Thyroid gland (tissue), 4 donors: ENCODE data around the gene SHC3. TPM values are rescaled to one million over a fixed set of nuclear protein-coding genes. Genes with fewer than 3 reads are reported as not detected.

ENCODE experiments used
- DNase-seq, 2 donors: peaks; one replicate each; pipeline ENCODE4 v3.0.0-alpha.2; 2019
- H3K27ac ChIP-seq, 3 donors: fragments of 200-600 bp; sonication (generic); 1 replicate in 2 of 3; 2 replicates in 1 of 3; pipeline ENCODE4 v1.5.1; 2016 to 2019; ENCODE audit warnings: mild to moderate bottlenecking in 1 of 3, moderate library complexity in 1 of 3
- H3K27me3 ChIP-seq: fragments of 200-600 bp; sonication (generic); one replicate; pipeline ENCODE4 v1.5.1; 2019
- H3K36me3 ChIP-seq, 2 donors: fragments of 200-600 bp; sonication (generic); one replicate each; pipeline ENCODE4 v1.5.1; 2016 to 2019
- H3K4me1 ChIP-seq, 2 donors: fragments of 200-600 bp; sonication (generic); one replicate each; pipeline ENCODE4 v1.5.1; 2017 to 2019
- H3K4me3 ChIP-seq, 3 donors: fragments of 200-600 bp; sonication (generic); replicated peaks in 1 of 3; 1 replicate in 2 of 3; 2 replicates in 1 of 3; pipeline ENCODE4 v1.5.1; 2016; ENCODE audit warnings: mild to moderate bottlenecking in 1 of 3
- H3K9me3 ChIP-seq: fragments of 200-600 bp; sonication (generic); one replicate; pipeline ENCODE4 v1.5.1; 2017
- CTCF ChIP-seq, 6 experiments: fragments of 200-600 bp in 3 of 6; fragments of 450-650 bp in 3 of 6; sonication (generic) in 3 of 6; IDR thresholded peaks; one replicate each; pipeline ENCODE4 v1.5.1; 2016 to 2019; ENCODE audit warnings: antibody characterized with exemption in 6 of 6, mild to moderate bottlenecking in 2 of 6, inconsistent platforms in 1 of 6, moderate library complexity in 1 of 6
- POLR2A ChIP-seq, 2 donors: fragments of 450-650 bp; IDR thresholded peaks; one replicate each; pipeline ENCODE4 v1.6.1; 2017; ENCODE audit warnings: antibody characterized with exemption in 2 of 2, mild to moderate bottlenecking in 2 of 2, moderate library complexity in 1 of 2
- WGBS, 2 donors: methylation state at CpG; one replicate each; pipeline ENCODE4 v1.1.5; 2017; 5-methylcytosine and 5-hydroxymethylcytosine counted together
- intact Hi-C: fragments of 100-400 bp; cut with DNase I; formaldehyde crosslinking; loops from one replicate; pipeline ENCODE4 v1.15.1; 2023
- total RNA-seq, 4 donors: library from RNA; depleted of rRNA; stranded (reverse); fragments of >200 nt; gene quantifications; one replicate each; pipeline ENCODE4 v1.2.3, GENCODE V29; 2016

The SHC3 gene
- total RNA-seq, 4 donors from 2014 or later, result 0.40 to 5.9 (median 1.2) TPM

- WGBS, 2 donors, result 89 to 90% methylated on average over 4 of the region's 4 CpGs
- intact Hi-C loops, result no loop called here
- H3K4me3 ChIP-seq, result no peak overlapping the region
- TF ChIP-seq POLR2A (IDR thresholded peaks at IDR 0.05) (no peak), CTCF (IDR thresholded peaks at IDR 0.05) (no peak)
- no peak overlapping the region for H3K27ac ChIP-seq
- H3K9me3 ChIP-seq, result no peaks in the 10 kb centered on the region
- no peaks in the 10 kb centered on the region for H3K27me3 ChIP-seq
- no peaks in the 10 kb centered on the region for H3K4me1 ChIP-seq
- no peak for DNase-seq
- H3K36me3 ChIP-seq, result no peaks in the 10 kb centered on the region
These were observed 16.0 kb upstream of the SHC3 start for GRCh38 chr9:89194421-89195130.

GRCh38 chr9:89191004-89191403 is 12.4 kb upstream of the SHC3 start:
- Histone ChIP-seq H3K27me3 (no peaks in the 10 kb centered on the region), H3K27ac (no peak overlapping the region), H3K4me3 (no peak overlapping the region), H3K4me1 (no peaks in the 10 kb centered on the region), H3K36me3 (no peaks in the 10 kb centered on the region), H3K9me3 (no peaks in the 10 kb centered on the region)
- DNase-seq, result no peak
- intact Hi-C loops, result no loop called here
- TF ChIP-seq POLR2A (IDR thresholded peaks at IDR 0.05), result no peak
- no peak for TF ChIP-seq CTCF (IDR thresholded peaks at IDR 0.05)

- no peak overlapping the region for H3K27ac ChIP-seq
- no peak overlapping the region for H3K4me3 ChIP-seq
- intact Hi-C loops, result no loop called here
- H3K4me1 ChIP-seq, result no peaks in the 10 kb centered on the region
- no peaks in the 10 kb centered on the region for H3K9me3 ChIP-seq
- DNase-seq, result no peak
- TF ChIP-seq POLR2A (IDR thresholded peaks at IDR 0.05), result no peak
- TF ChIP-seq CTCF (IDR thresholded peaks at IDR 0.05), result no peak
- 69 to 84% methylated on average over 2 of the region's 2 CpGs for WGBS, 2 donors
- no peaks in the 10 kb centered on the region for H3K36me3 ChIP-seq
- H3K27me3 ChIP-seq, result no peaks in the 10 kb centered on the region
These were observed 10.6 kb upstream of the SHC3 start for GRCh38 chr9:89189215-89189614.

GRCh38 chr9:89187950-89188349 is 9.3 kb upstream of the SHC3 start:
- 88 to 90% methylated on average over 1 of the region's 1 CpG for WGBS, 2 donors
- intact Hi-C loops, result no loop called here
- DNase-seq, result no peak

More at GRCh38 chr9:89187950-89188349, 9.3 kb upstream of the SHC3 start:
- Histone ChIP-seq H3K4me3 (no peak overlapping the region), H3K9me3 (no peaks in the 10 kb centered on the region), H3K27me3 (no peaks in the 10 kb centered on the region), H3K36me3 (no peaks in the 10 kb centered on the region), H3K4me1 (no peaks in the 10 kb centered on the region), H3K27ac (no peak overlapping the region)
- TF ChIP-seq CTCF (IDR thresholded peaks at IDR 0.05) (no peak), POLR2A (IDR thresholded peaks at IDR 0.05) (no peak)
